ENCODE measurements around the gene GARS1.
A peak's percentile ranks its signal among the peaks of the same experiment; 100 is the strongest.
"Not testable (repeated sequence)": the region's sequence is repeated elsewhere in the genome, so short reads cannot be mapped to it uniquely, and the experiment has no call there.

The GARS1 gene

GRCh38 chr7:30585675-30586074 is 9.0 kb upstream of the GARS1 start:
- no peak for TF ChIP-seq CTCF (IDR thresholded peaks at IDR 0.05)

GRCh38 chr7:30587547-30587946 is 7.1 kb upstream of the GARS1 start:
- H3K9ac ChIP-seq; H3K27ac ChIP-seq; H2AFZ ChIP-seq; H3K27me3 ChIP-seq (ENCODE audit: control insufficient read depth, insufficient read depth, low read length); H3K9me3 ChIP-seq (ENCODE audit: control insufficient read depth, low read length); H3K4me3 ChIP-seq (ENCODE audit: low read depth, low read length); H3K36me3 ChIP-seq (ENCODE audit: control insufficient read depth, insufficient read depth, low read length); H3K4me1 ChIP-seq; H3K4me2 ChIP-seq (ENCODE audit: low read length): not testable (repeated sequence)
- peaks cover 26% of the 10 kb centered on the region for H3K79me2 ChIP-seq

More at GRCh38 chr7:30585675-30586074, 9.0 kb upstream of the GARS1 start:
- Histone ChIP-seq H3K27me3 (ENCODE audit: control insufficient read depth, insufficient read depth, low read length) (no peaks in the 10 kb centered on the region), H3K4me3 (ENCODE audit: low read depth, low read length) (no peak overlapping the region), H3K36me3 (ENCODE audit: control insufficient read depth, insufficient read depth, low read length) (no peaks in the 10 kb centered on the region), H3K9me3 (ENCODE audit: control insufficient read depth, low read length) (no peaks in the 10 kb centered on the region), H3K79me2 (peaks cover 23% of the 10 kb centered on the region), H3K9ac (no peak overlapping the region), H3K4me1 (no peaks in the 10 kb centered on the region), H3K4me2 (ENCODE audit: low read length) (no peak overlapping the region), H3K27ac (no peak overlapping the region), H2AFZ (no peak overlapping the region)

GRCh38 chr7:30589111-30589510 is 5.6 kb upstream of the GARS1 start:
- H3K4me3 ChIP-seq (ENCODE audit: low read depth, low read length) = no peak overlapping the region
- no peaks in the 10 kb centered on the region for H3K36me3 ChIP-seq (ENCODE audit: control insufficient read depth, insufficient read depth, low read length)
- no peaks in the 10 kb centered on the region for H3K9me3 ChIP-seq (ENCODE audit: control insufficient read depth, low read length)
- peaks cover 34% of the 10 kb centered on the region for H3K79me2 ChIP-seq
- H3K27me3 ChIP-seq (ENCODE audit: control insufficient read depth, insufficient read depth, low read length) = no peaks in the 10 kb centered on the region
- no peak for TF ChIP-seq CTCF (IDR thresholded peaks at IDR 0.05)
- no peaks in the 10 kb centered on the region for H3K4me1 ChIP-seq
- H3K9ac ChIP-seq = no peak overlapping the region
- no peak overlapping the region for H3K27ac ChIP-seq
- no peak overlapping the region for H3K4me2 ChIP-seq (ENCODE audit: low read length)
- no peak overlapping the region for H2AFZ ChIP-seq

GRCh38 chr7:30594048-30594539 is 584 bp upstream of the GARS1 start:
- H3K4me1 ChIP-seq = no peaks in the 10 kb centered on the region
- H3K9ac ChIP-seq = peak overlapping the region; percentile 89
- H3K79me2 ChIP-seq = peaks cover 25% of the 10 kb centered on the region
- no peak for TF ChIP-seq CTCF (IDR thresholded peaks at IDR 0.05)
- H3K36me3 ChIP-seq (ENCODE audit: control insufficient read depth, insufficient read depth, low read length) = no peaks in the 10 kb centered on the region
- H3K27me3 ChIP-seq (ENCODE audit: control insufficient read depth, insufficient read depth, low read length) = no peaks in the 10 kb centered on the region
- peak overlapping the region; percentile 83 for H3K4me3 ChIP-seq (ENCODE audit: low read depth, low read length)
- H3K4me2 ChIP-seq (ENCODE audit: low read length) = peak overlapping the region; percentile 81
- peak overlapping the region; percentile 90 for H3K27ac ChIP-seq
- H2AFZ ChIP-seq = peak overlapping the region; percentile 88
- no peaks in the 10 kb centered on the region for H3K9me3 ChIP-seq (ENCODE audit: control insufficient read depth, low read length)

GRCh38 chr7:30595436-30596013 is 847 bp downstream of the GARS1 start:
- H3K36me3 ChIP-seq (ENCODE audit: control insufficient read depth, insufficient read depth, low read length) = no peaks in the 10 kb centered on the region
- peak overlapping the region; percentile 90 for H3K27ac ChIP-seq
- H3K27me3 ChIP-seq (ENCODE audit: control insufficient read depth, insufficient read depth, low read length) = no peaks in the 10 kb centered on the region
- peak overlapping the region; percentile 83 for H3K4me3 ChIP-seq (ENCODE audit: low read depth, low read length)
- peak overlapping the region; percentile 88 for H2AFZ ChIP-seq
- peaks cover 22% of the 10 kb centered on the region for H3K79me2 ChIP-seq
- H3K4me1 ChIP-seq = no peaks in the 10 kb centered on the region
- peak overlapping the region; percentile 81 for H3K4me2 ChIP-seq (ENCODE audit: low read length)
- peak overlapping the region; percentile 89 for H3K9ac ChIP-seq
- H3K9me3 ChIP-seq (ENCODE audit: control insufficient read depth, low read length) = no peaks in the 10 kb centered on the region
- TF ChIP-seq CTCF (IDR thresholded peaks at IDR 0.05) = no peak
